Measurements from ENCODE around the gene LIX1L.

DNA sequence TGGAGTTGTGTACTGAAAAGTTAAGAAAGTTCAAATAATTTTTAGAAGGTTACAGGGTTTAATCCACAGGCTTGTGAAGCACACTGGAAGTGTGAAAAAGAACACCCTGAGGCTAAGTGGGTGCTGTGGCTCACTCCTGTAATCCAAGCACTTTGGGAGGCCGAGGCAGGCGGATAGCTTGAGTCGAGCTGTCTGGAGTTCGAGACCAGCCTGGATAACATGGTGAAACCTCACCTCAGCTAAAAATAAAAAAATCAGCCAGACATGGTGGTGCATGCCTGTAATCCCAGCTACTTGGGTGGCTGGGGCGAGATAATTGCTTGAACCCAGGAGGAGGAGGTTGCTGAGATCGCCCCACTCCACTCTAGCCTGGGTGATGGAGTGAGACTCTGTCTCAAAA is 28.7 kb upstream of the LIX1L start:
- TF ChIP-seq, protein P1, sequence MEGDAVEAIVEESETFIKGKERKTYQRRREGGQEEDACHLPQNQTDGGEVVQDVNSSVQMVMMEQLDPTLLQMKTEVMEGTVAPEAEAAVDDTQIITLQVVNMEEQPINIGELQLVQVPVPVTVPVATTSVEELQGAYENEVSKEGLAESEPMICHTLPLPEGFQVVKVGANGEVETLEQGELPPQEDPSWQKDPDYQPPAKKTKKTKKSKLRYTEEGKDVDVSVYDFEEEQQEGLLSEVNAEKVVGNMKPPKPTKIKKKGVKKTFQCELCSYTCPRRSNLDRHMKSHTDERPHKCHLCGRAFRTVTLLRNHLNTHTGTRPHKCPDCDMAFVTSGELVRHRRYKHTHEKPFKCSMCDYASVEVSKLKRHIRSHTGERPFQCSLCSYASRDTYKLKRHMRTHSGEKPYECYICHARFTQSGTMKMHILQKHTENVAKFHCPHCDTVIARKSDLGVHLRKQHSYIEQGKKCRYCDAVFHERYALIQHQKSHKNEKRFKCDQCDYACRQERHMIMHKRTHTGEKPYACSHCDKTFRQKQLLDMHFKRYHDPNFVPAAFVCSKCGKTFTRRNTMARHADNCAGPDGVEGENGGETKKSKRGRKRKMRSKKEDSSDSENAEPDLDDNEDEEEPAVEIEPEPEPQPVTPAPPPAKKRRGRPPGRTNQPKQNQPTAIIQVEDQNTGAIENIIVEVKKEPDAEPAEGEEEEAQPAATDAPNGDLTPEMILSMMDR (IDR thresholded peaks at IDR 0.05 in 8 of 11, conservative IDR thresholded peaks at IDR 0.05 in 3 of 11), result no peak
- TF ChIP-seq POLR2A (IDR thresholded peaks at IDR 0.05), result no peak

Data from spleen (tissue), 7 donors.